IMR-90 (cell line): ENCODE measurements around the gene PARP1. TPM values are rescaled to one million over a fixed set of nuclear protein-coding genes. Genes with fewer than 3 reads are reported as not detected.

ENCODE experiments used
- ATAC-seq: fragments of 200-7000 bp; cut with Tn5 transposase; 2 replicates; pipeline ENCODE4 v1.9.1; 2020; ENCODE audit warnings: low read depth, mild to moderate bottlenecking, moderate library complexity
- BruUV-seq: library from RNA; stranded (reverse); fragments of 400-500 nt; replicated peaks from 2 replicates; lab custom pipeline; 2021; lab: Mats Ljungman, UMichigan
- CTCF ChIA-PET: fragments of 300-600 bp; formaldehyde crosslinking; extraction: SDS; loops from one replicate; lab custom pipeline; 2021; ENCODE audit warnings: antibody characterized with exemption; lab: Yijun Ruan, JAX
- POLR2A ChIA-PET: fragments of 300-600 bp; sonication (Branson Sonifier 250); formaldehyde crosslinking; loops from one replicate; lab custom pipeline; 2022; ENCODE audit warnings: antibody characterized with exemption; ENCODE audit not compliant: unreplicated experiment; lab: Charles Lee
- DNase-seq: peaks from one replicate; pipeline ENCODE4 v3.0.0; 2013
- H2AFZ ChIP-seq: replicated peaks from 2 replicates; pipeline ENCODE3; 2013; ENCODE audit warnings: low read length, mild to moderate bottlenecking; ENCODE audit not compliant: poor library complexity
- H2AK5ac ChIP-seq: 2 replicates; pipeline ENCODE4 v1.6.1; 2013; ENCODE audit warnings: low read depth, low read length, inconsistent platforms
- H2AK9ac ChIP-seq: replicated peaks from 2 replicates; pipeline ENCODE3; 2013; ENCODE audit warnings: mild to moderate bottlenecking, low read depth, low read length, moderate library complexity; ENCODE audit not compliant: poor library complexity
- H2BK120ac ChIP-seq: 2 replicates; pipeline ENCODE4 v1.6.1; 2013; ENCODE audit warnings: low read depth, low read length, inconsistent platforms
- H2BK15ac ChIP-seq: 3 replicates; pipeline ENCODE4 v1.6.1; 2013; ENCODE audit warnings: low read depth, low read length, inconsistent platforms
- H2BK20ac ChIP-seq: 2 replicates; pipeline ENCODE4 v1.6.1; 2013; ENCODE audit warnings: low read depth, mild to moderate bottlenecking, inconsistent platforms, low read length, moderate library complexity
- H2BK5ac ChIP-seq: 2 replicates; pipeline ENCODE4 v1.6.1; 2013; ENCODE audit warnings: mild to moderate bottlenecking, low read depth, low read length, inconsistent platforms; ENCODE audit not compliant: poor library complexity, severe bottlenecking
- H3K14ac ChIP-seq: replicated peaks from 2 replicates; pipeline ENCODE4 v1.6.1; 2013; ENCODE audit warnings: low read depth, low read length, inconsistent platforms
- H3K18ac ChIP-seq: 2 replicates; pipeline ENCODE4 v1.6.1; 2013; ENCODE audit warnings: low read depth, low read length, control low read depth
- H3K23ac ChIP-seq: 2 replicates; pipeline ENCODE4 v1.6.1; 2013; ENCODE audit warnings: low read depth, low read length, inconsistent platforms
- H3K27ac ChIP-seq: 2 replicates; pipeline ENCODE4 v1.5.1; 2013; ENCODE audit warnings: mild to moderate bottlenecking, control low read depth, low read length; ENCODE audit not compliant: insufficient read depth
- H3K27me3 ChIP-seq: 2 replicates; pipeline ENCODE4 v1.6.1; 2013; ENCODE audit warnings: low read length; ENCODE audit not compliant: control insufficient read depth, insufficient read depth
- H3K36me3 ChIP-seq: 2 replicates; pipeline ENCODE4 v1.6.1; 2013; ENCODE audit warnings: low read length, mixed read lengths; ENCODE audit not compliant: control insufficient read depth, insufficient read depth
- H3K4ac ChIP-seq: 2 replicates; pipeline ENCODE4 v1.6.1; 2013; ENCODE audit warnings: low read depth, low read length, inconsistent platforms
- H3K4me1 ChIP-seq: 2 replicates; pipeline ENCODE4 v1.6.1; 2013; ENCODE audit warnings: low read length, mixed read lengths; ENCODE audit not compliant: control insufficient read depth, insufficient read depth
- H3K4me2 ChIP-seq: 2 replicates; pipeline ENCODE4 v1.6.1; 2013; ENCODE audit warnings: low read depth, mild to moderate bottlenecking, control low read depth, low read length, moderate library complexity
- H3K4me3 ChIP-seq: 2 replicates; pipeline ENCODE4 v1.5.1; 2013; ENCODE audit warnings: low read depth, mild to moderate bottlenecking, control low read depth, low read length, moderate library complexity; ENCODE audit not compliant: insufficient read depth
- H3K56ac ChIP-seq: 2 replicates; pipeline ENCODE4 v1.6.1; 2013; ENCODE audit warnings: low read length, inconsistent platforms; ENCODE audit not compliant: insufficient read depth; ENCODE audit errors: extremely low read depth
- H3K79me1 ChIP-seq, 2 experiments: 2 replicates each; pipeline ENCODE4 v1.6.1; 2013; ENCODE audit warnings: low read length in 2 of 2, inconsistent platforms in 1 of 2, low read depth in 1 of 2
- H3K9ac ChIP-seq: 2 replicates; pipeline ENCODE4 v1.6.1; 2013; ENCODE audit warnings: low read depth, low read length, control low read depth
- H3K9me1 ChIP-seq: 2 replicates; pipeline ENCODE4 v1.6.1; 2013; ENCODE audit warnings: low read length, inconsistent platforms; ENCODE audit not compliant: insufficient read depth
- H3K9me3 ChIP-seq: 2 replicates; pipeline ENCODE4 v1.6.1; 2013; ENCODE audit warnings: low read length; ENCODE audit not compliant: control insufficient read depth, insufficient read depth
- H4K20me1 ChIP-seq: 2 replicates; pipeline ENCODE4 v1.6.1; 2013; ENCODE audit warnings: low read length, inconsistent platforms; ENCODE audit not compliant: insufficient read depth
- H4K5ac ChIP-seq: 2 replicates; pipeline ENCODE4 v1.6.1; 2013; ENCODE audit warnings: mild to moderate bottlenecking, low read depth, low read length, control low read depth
- H4K8ac ChIP-seq, 2 experiments: 2 replicates each; pipeline ENCODE4 v1.6.1; 2013; ENCODE audit warnings: low read depth in 2 of 2, low read length in 2 of 2, control low read depth in 1 of 2, inconsistent platforms in 1 of 2
- H4K91ac ChIP-seq: 2 replicates; pipeline ENCODE4 v1.6.1; 2013; ENCODE audit warnings: low read depth, low read length, inconsistent platforms; ENCODE audit not compliant: insufficient read depth
- CTCF ChIP-seq: conservative IDR thresholded peaks from 2 replicates; pipeline ENCODE4 v1.5.1; 2012; ENCODE audit warnings: mild to moderate bottlenecking, low read depth, low read length, improper control_type of control experiment
- FOS ChIP-seq: fragments of 150-350 bp; IDR thresholded peaks from 2 replicates; pipeline ENCODE4 v1.6.1; 2016; ENCODE audit warnings: low read depth, low read length
- MAFK ChIP-seq: IDR thresholded peaks from 2 replicates; pipeline ENCODE4 v1.6.1; 2012; ENCODE audit warnings: low read depth, low read length, improper control_type of control experiment
- MXI1 ChIP-seq: IDR thresholded peaks from 2 replicates; pipeline ENCODE4 v1.6.1; 2012; ENCODE audit warnings: low read depth, mild to moderate bottlenecking, low read length, moderate library complexity, borderline replicate concordance
- POLR2A ChIP-seq: IDR thresholded peaks from 2 replicates; pipeline ENCODE4 v1.6.1; 2012; ENCODE audit warnings: mild to moderate bottlenecking, low read depth, low read length
- RAD21 ChIP-seq: IDR thresholded peaks from 2 replicates; pipeline ENCODE4 v1.6.1; 2012; ENCODE audit warnings: low read length, improper control_type of control experiment
- RFX5 ChIP-seq: IDR thresholded peaks from 2 replicates; pipeline ENCODE4 v1.8.0; 2012; ENCODE audit warnings: low read depth, mild to moderate bottlenecking, low read length, moderate library complexity
- SMC3 ChIP-seq: fragments of 150-350 bp; IDR thresholded peaks from 2 replicates; pipeline ENCODE4 v1.6.1; 2016; ENCODE audit warnings: low read depth, mild to moderate bottlenecking, antibody characterized with exemption, low read length, moderate library complexity
- WGBS, 2 experiments: methylation state at CpG; one replicate each; pipeline versions ENCODE4 v1.1.5 to v1.1.7; 2013; ENCODE audit warnings: missing lambda C conversion rate in 2 of 2; ENCODE audit not compliant: insufficient read length in 1 of 2; ENCODE audit errors: extremely low coverage in 2 of 2; 5-methylcytosine and 5-hydroxymethylcytosine counted together
- dilution Hi-C: fragments of 300-500 bp; cut with HindIII; formaldehyde crosslinking; loops from one replicate; pipeline ENCODE4 v1.14.3; 2018; ENCODE audit warnings: low sequenced_read_pairs; ENCODE audit not compliant: unreplicated experiment
- in situ Hi-C: fragments of 300-500 bp; cut with MboI; formaldehyde crosslinking; loops from 3 replicates; pipeline ENCODE4 v1.14.3; 2019; ENCODE audit warnings: low sequenced_read_pairs, inconsistent platforms, mixed read lengths
- intact Hi-C: fragments of 100-400 bp; cut with micrococcal nuclease; formaldehyde crosslinking; loops from 2 replicates; pipeline ENCODE4 v1.10.0; 2022
- polyA plus RNA-seq, 3 experiments: library from polyadenylated mRNA; depleted of rRNA; stranded (reverse); fragments of >200 nt; gene quantifications; 2 replicates each; pipeline ENCODE4 v1.2.3, GENCODE V29; 2012; ENCODE audit warnings: low replicate concordance in 1 of 3
- total RNA-seq: library from RNA; depleted of rRNA; stranded (reverse); fragments of >200 nt; gene quantifications from 2 replicates; pipeline ENCODE4 v1.2.3, GENCODE V29; 2012
- TF ChIP-seq, protein P1 (sequence below): fragments of 150-350 bp; IDR thresholded peaks from 2 replicates; pipeline ENCODE4 v1.6.1; 2017; ENCODE audit warnings: mild to moderate bottlenecking, antibody characterized with exemption, low read length, low read depth

Gene PARP1
- total and polyA plus RNA-seq, 2 of the 4 experiments (the other 2 are of a cell fraction) = 86.5 to 105 TPM

DNA sequence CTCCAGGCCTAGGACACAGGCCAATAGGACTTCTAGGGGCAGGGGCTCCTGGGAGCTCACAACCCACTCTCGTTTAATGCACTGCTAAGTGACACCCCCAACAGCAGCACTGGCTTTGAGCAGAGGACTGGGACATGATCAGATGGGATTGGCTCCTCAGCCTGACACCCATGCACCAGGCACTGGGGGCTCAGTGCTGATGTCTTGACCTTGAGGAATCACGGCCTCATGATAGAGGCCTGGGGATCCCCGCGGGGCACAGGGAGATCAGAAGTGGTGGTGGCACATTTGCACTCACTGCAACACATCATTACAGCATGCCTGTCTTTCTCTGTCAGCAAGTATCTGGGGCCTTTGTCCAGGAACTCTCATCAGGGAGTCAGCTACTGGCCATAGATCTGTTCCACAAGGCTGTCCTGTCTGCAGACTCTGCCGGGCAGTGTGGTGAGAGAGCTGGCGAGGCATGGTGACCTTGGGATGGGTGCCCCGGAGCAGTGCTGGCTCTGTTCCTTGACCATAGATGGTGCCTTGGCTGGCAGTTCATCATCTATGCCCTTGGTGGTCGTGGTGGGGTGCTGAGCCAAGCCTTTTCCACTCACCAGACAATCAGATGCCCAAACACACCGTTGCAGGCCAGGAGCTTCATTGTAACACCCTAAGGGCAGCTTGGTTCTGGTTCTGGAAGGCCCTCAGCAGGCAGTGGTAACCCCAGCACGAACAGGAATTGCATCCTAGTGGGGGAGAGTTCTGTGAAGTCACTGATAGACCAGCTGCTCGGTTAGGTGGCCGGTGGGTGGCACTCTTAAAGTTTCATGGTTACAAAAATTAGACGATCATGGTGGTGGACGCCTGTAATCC, 22.2 kb upstream of the PARP1 start (continued):
- no peak for TF ChIP-seq FOS

GRCh38 chr1:226428791-226429461, 21.0 kb upstream of the PARP1 start:
- Histone ChIP-seq H3K14ac (no peak overlapping the region), H3K27ac (no peak overlapping the region), H3K56ac (no peak overlapping the region), H3K18ac (no peak overlapping the region), H4K91ac (no peak overlapping the region), H2AK9ac (no peak overlapping the region), H3K9ac (no peak overlapping the region), H3K36me3 (no peaks in the 10 kb centered on the region), H3K23ac (no peak overlapping the region), H3K4me2 (no peak overlapping the region), H3K4me1 (no peaks in the 10 kb centered on the region; the same call in 1 of the 2 replicates), H2BK15ac (no peak overlapping the region), H2AFZ (no peak overlapping the region), H2BK20ac (no peak overlapping the region), H3K4ac (no peak overlapping the region), H4K5ac (no peak overlapping the region), H3K9me1 (no peaks in the 10 kb centered on the region), H2AK5ac (no peak overlapping the region), H3K4me3 (no peak overlapping the region), H3K27me3 (peaks cover 24% of the 10 kb centered on the region), H3K79me1 (no peaks in the 10 kb centered on the region), H4K8ac (no peak overlapping the region), H2BK5ac (no peak overlapping the region), H4K20me1 (no peaks in the 10 kb centered on the region), H2BK120ac (no peak overlapping the region), H3K9me3 (no peaks in the 10 kb centered on the region)
- DNase-seq (no peak), ATAC-seq (no peak)
- no TSS peak for BruUV-seq
- TF ChIP-seq MXI1 = no peak
- TF ChIP-seq RAD21 = no peak
- no peak for TF ChIP-seq MAFK
- TF ChIP-seq CTCF = no peak
- no peak for TF ChIP-seq RFX5
- no peak for TF ChIP-seq FOS
- TF ChIP-seq, protein P1, sequence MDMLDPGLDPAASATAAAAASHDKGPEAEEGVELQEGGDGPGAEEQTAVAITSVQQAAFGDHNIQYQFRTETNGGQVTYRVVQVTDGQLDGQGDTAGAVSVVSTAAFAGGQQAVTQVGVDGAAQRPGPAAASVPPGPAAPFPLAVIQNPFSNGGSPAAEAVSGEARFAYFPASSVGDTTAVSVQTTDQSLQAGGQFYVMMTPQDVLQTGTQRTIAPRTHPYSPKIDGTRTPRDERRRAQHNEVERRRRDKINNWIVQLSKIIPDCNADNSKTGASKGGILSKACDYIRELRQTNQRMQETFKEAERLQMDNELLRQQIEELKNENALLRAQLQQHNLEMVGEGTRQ = no peak
- no peak for TF ChIP-seq SMC3
- no peak for TF ChIP-seq POLR2A
- dilution Hi-C loops = no loop called here
- ChIA-PET POLR2A (no interaction called here), CTCF (no interaction called here)
- WGBS, 2 experiments = 38% methylated on average over 7 of the region's 12 CpGs; no CpG with 5 or more reads in 1 of the 2 experiments
- intact Hi-C loops = no loop called here
- in situ Hi-C loops = no loop called here
